ENCODE measurements around the gene CBX5.

Gene CBX5

DNA sequence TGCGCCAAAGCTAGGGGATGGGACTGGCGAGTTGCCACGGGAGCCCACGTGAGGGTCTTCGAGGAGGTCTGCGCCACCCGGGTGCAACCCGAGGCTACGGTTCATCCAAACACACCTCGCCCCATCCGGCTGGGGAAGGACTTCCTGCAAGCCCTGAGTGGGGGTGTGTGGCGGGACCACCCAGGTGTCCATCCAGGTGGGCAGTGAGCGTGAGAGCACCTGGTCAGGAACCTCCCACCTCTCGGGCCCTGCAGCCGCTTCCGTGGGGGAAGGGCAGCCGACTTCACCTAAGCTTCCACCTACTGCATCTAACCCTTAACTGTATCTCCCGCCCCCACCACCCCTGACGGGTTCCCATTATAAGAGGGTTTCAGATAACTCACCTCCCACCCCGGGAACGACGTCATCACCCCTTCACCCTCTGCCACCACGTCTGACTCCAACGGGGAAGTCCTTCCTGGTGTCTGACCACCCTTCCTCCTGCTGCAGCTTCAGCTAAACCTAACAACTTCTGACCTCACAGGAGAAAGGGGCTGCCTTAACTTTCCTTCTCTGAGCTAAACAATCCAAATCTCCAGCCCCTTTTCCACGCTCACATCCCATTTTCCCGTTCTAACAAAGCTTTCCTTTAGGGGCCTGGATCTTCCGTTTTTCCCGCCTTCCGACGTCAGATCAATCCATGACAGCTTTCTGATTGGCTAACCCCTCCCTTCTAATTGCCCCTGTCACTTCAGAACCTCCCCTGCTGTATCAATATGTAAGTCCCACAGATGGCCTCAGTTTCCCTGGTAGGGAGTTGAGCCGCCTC, 63.7 kb downstream of the CBX5 start:
- Histone ChIP-seq H4K20me1 (no peaks in the 10 kb centered on the region), H3K9ac (no peak overlapping the region), H3K27ac (no peak overlapping the region), H3K4me2 (peak overlapping the region; percentile 97), H3K27me3 (peaks cover 25% of the 10 kb centered on the region), H3K36me3 (no peaks in the 10 kb centered on the region), H3K4me3 (peak overlapping the region; percentile 57), H3K9me3 (no peaks in the 10 kb centered on the region), H3K4me1 (peaks cover 45% of the 10 kb centered on the region)
- TF ChIP-seq Cebpa-rat (IDR thresholded peaks at IDR 0.05): no peak

DNA sequence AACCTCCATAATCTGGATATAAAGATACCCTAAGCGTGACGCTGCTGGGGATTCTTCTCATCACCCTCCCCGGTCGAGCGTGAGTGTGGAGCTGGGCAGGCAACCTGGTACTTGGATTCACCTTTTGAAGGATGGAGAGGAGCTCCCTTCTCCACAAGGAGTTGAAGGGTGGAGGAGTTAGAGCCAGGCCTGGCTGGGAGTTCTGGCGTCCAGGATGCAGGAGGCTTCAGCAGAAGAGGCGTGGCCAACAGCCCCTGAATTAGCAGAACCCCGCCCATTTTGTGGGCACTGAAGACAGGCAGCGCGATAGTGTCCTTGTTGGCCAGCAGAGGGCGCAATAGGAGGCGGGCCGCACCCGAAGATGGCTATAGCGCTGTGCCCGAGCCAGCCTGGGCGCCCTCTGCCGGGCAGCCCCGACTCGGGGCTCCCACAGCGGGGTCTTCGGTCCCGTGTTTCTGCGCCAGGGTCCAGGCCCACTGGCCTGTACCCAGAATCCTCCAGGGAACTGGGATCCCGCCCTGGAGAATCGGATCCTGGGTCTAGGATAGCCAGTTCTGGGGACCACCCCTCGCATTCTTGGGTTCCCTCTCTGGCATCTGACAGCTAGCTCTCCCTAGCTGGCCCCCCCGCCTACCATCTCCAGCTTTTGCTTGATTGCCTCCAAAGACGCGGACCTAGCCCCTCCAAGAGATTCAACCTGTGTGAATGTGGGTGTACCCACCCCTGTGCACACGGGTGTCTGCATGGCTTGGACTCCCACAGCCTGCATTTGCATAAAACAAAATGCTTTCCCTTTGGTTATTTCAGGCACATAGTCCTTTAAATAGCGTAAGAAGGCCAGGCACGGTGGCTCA, 65.1 kb downstream of the CBX5 start:
- H3K27ac ChIP-seq: no peak overlapping the region
- H3K36me3 ChIP-seq: no peaks in the 10 kb centered on the region
- H3K4me1 ChIP-seq: peaks cover 41% of the 10 kb centered on the region
- peaks cover 25% of the 10 kb centered on the region for H3K27me3 ChIP-seq
- no peaks in the 10 kb centered on the region for H4K20me1 ChIP-seq
- H3K4me3 ChIP-seq: peak overlapping the region; percentile 7; the same call in 1 of the 2 replicates
- H3K4me2 ChIP-seq: peak overlapping the region; percentile 97
- no peak overlapping the region for H3K9ac ChIP-seq
- no peak for TF ChIP-seq Cebpa-rat (IDR thresholded peaks at IDR 0.05)
- no peaks in the 10 kb centered on the region for H3K9me3 ChIP-seq

DNA sequence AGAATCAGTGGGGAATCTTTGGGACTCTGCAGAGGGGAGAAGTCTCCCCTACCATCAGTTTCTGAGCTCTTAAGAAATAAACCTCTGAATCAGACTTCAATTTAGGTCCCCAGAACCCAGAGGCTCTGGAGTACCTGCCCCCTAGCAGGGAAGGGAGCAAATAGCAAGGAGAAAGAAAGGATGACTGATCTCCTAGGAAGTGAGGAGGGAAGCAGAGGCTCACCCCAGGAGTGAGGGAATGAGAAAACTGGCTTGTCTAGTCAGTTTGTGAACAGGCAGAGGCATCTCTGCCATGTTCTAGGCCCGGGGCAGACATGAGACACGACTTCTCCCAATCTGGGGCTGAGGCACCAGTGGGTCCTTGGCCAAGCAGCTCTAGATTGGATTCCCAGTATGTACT, 66.8 kb downstream of the CBX5 start:
- Histone ChIP-seq H3K4me3 (no peak overlapping the region), H3K27ac (no peak overlapping the region), H4K20me1 (no peaks in the 10 kb centered on the region), H3K27me3 (peaks cover 29% of the 10 kb centered on the region), H3K4me1 (peaks cover 38% of the 10 kb centered on the region), H3K4me2 (no peak overlapping the region), H3K36me3 (no peaks in the 10 kb centered on the region), H3K9ac (no peak overlapping the region), H3K9me3 (no peaks in the 10 kb centered on the region)
- no peak for TF ChIP-seq Cebpa-rat (IDR thresholded peaks at IDR 0.05)

DNA sequence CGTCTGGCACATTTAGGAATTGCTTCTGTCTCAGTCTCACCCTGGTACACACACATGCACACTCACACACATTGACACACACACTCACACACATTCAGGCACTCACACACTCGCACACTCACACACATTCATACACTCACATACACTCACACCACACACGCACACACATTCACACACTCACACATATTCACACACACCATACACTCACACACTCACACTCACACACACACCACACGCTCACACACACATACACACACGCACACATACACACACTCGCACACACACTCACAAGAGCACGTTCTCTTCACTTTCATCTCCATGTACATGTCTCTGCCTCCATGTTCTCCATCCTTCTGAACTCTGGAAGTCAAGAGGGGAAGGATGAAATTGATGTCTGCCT, 68.0 kb downstream of the CBX5 start:
- TF ChIP-seq Cebpa-rat (IDR thresholded peaks at IDR 0.05): no peak
- Histone ChIP-seq H3K27ac (no peak overlapping the region), H3K9ac (no peak overlapping the region), H4K20me1 (peaks cover 8% of the 10 kb centered on the region; the same call in 1 of the 2 replicates), H3K9me3 (no peaks in the 10 kb centered on the region), H3K4me1 (peaks cover 26% of the 10 kb centered on the region), H3K36me3 (no peaks in the 10 kb centered on the region), H3K4me3 (no peak overlapping the region), H3K4me2 (no peak overlapping the region), H3K27me3 (peaks cover 38% of the 10 kb centered on the region)

DNA sequence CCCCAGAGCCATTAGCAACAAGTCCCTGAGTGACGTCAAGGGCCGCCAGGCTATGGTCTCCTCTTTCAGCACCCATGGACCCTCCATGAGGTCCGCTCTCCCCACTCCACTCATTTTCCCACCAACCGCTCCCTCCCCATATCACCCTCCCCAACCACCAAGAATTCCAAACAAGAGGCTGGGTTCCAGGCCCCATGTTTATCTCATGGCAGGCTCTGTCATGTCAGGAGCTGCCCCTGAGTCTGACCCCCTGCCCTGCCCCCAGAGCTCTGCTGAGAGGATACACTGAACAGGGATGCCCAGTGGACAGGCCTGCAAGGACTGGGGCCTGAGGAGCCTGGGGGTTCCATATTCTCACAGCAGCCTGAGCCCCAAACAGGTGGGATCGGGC, 69.5 kb downstream of the CBX5 start:
- TF ChIP-seq Cebpa-rat (IDR thresholded peaks at IDR 0.05): no peak

DNA sequence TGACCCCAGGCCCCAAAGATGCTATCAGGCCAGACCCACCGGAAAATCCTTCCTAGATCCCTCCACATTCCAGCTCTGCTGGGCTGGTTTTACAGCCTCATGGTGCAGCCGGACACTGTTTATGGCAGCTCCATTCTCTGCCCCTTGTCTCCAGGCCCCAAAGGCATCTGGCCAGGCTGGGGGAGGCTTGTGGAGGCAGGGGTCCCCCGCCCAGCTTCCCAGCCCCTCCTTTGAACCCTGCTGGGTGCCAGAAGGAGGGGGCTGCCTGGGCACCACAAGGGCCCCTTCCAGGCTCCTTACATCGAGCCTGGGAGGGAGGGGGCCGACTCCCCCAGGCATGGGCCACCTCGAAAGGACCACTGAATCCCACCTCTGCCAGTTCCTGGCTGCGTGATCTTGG, 71.3 kb downstream of the CBX5 start:
- TF ChIP-seq Cebpa-rat (IDR thresholded peaks at IDR 0.05): no peak
- Histone ChIP-seq H4K20me1 (peaks cover 30% of the 10 kb centered on the region; the same call in 1 of the 2 replicates), H3K4me3 (no peak overlapping the region), H3K27me3 (peaks cover 55% of the 10 kb centered on the region), H3K27ac (no peak overlapping the region), H3K4me2 (no peak overlapping the region), H3K36me3 (no peaks in the 10 kb centered on the region), H3K9me3 (no peaks in the 10 kb centered on the region), H3K4me1 (no peaks in the 10 kb centered on the region), H3K9ac (no peak overlapping the region)

More for the DNA sequence above, 69.5 kb downstream of the CBX5 start:
- H3K9ac ChIP-seq: no peak overlapping the region
- H3K9me3 ChIP-seq: no peaks in the 10 kb centered on the region
- H4K20me1 ChIP-seq: peaks cover 23% of the 10 kb centered on the region; the same call in 1 of the 2 replicates
- peaks cover 11% of the 10 kb centered on the region for H3K4me1 ChIP-seq
- H3K36me3 ChIP-seq: no peaks in the 10 kb centered on the region
- H3K27ac ChIP-seq: no peak overlapping the region
- H3K27me3 ChIP-seq: peaks cover 40% of the 10 kb centered on the region
- H3K4me3 ChIP-seq: no peak overlapping the region
- no peak overlapping the region for H3K4me2 ChIP-seq

DNA sequence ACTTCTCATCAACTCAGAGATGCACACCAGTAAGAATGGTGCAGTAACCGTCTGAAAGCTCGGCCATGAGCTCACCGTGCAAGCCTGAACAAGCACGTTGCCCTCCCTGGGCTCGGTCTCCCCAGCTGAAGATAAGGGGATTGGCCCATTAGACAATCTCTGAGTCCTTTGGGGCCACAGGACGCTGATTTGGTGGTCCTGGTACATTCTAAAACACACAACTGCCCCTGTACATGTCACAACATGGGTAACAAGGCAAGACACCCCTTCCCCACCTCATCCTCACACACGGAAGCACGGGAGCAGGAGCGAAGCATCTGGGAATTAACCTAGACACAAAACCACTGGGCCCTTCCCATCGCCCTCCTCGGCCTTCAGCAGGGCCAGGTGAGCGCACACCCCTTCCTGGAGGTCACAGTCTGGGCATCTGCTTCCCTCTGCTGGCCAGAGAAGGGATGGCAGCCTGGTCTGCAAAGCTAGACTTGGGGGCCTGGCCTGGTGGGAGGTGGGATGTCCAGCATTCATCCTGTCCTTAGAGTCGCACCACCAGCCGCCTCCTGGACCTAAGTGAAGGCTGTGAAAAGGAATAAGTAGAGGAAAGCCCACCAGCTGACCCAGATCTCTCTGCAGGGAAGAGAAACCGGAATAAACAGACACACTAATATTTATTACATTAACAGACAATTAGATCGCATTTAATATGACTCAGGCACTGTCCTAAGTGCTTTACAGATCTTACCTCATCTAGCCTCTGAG, 72.2 kb downstream of the CBX5 start:
- H3K36me3 ChIP-seq: no peaks in the 10 kb centered on the region
- H3K9ac ChIP-seq: no peak overlapping the region
- H3K9me3 ChIP-seq: no peaks in the 10 kb centered on the region
- TF ChIP-seq Cebpa-rat (IDR thresholded peaks at IDR 0.05): no peak
- no peaks in the 10 kb centered on the region for H3K4me1 ChIP-seq
- no peak overlapping the region for H3K4me2 ChIP-seq
- H3K27ac ChIP-seq: no peak overlapping the region
- H4K20me1 ChIP-seq: peaks cover 30% of the 10 kb centered on the region; the same call in 1 of the 2 replicates
- no peak overlapping the region for H3K4me3 ChIP-seq
- peaks cover 55% of the 10 kb centered on the region for H3K27me3 ChIP-seq

DNA sequence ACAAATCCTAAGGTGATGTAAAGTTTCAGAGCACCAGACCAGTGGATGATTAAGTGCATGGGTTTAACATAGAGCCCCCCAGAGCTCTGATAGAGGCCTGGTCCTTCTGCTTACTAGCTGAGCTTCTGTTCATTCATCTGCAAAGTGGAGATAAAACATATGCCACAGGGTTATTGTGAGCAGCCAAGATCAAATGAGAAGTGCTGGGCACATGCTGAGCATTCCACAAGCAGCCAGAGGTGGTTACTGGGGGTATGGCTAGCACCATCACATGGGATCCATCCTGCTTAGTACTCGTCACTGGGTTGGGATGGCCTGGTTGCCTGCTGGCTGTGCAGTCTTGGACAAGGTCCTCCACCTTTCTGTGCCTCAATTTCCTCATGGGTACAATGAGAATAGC, 73.1 kb downstream of the CBX5 start:
- H3K27ac ChIP-seq: no peak overlapping the region
- TF ChIP-seq Cebpa-rat (IDR thresholded peaks at IDR 0.05): no peak
- no peaks in the 10 kb centered on the region for H3K9me3 ChIP-seq
- no peak overlapping the region for H3K4me2 ChIP-seq
- H3K4me1 ChIP-seq: no peaks in the 10 kb centered on the region
- H3K36me3 ChIP-seq: no peaks in the 10 kb centered on the region
- H4K20me1 ChIP-seq: peaks cover 30% of the 10 kb centered on the region; the same call in 1 of the 2 replicates
- H3K9ac ChIP-seq: no peak overlapping the region
- H3K27me3 ChIP-seq: peaks cover 55% of the 10 kb centered on the region
- no peak overlapping the region for H3K4me3 ChIP-seq

DNA sequence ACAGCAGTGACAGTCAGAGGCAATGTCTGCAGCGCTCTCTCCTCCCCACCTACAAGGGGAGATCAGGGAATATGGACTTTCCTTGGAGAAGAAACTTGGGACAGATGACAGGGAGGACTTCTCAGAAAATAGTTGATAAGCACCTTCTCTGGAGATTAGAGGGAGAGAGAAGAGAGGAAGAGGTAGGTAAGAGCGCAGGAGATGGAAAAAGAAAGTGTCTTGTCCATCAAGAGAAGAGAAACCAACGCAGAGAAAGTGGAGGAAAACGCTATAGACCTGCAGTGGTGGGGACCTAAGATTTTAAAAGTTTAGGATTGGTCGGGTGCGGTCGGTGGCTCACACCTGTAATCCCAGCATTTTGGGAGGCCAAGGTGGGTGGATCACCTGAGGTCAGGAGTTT, 75.6 kb downstream of the CBX5 start:
- Histone ChIP-seq H3K36me3 (no peaks in the 10 kb centered on the region), H3K4me3 (no peak overlapping the region), H3K9ac (no peak overlapping the region), H4K20me1 (peaks cover 35% of the 10 kb centered on the region; the same call in 1 of the 2 replicates), H3K9me3 (no peaks in the 10 kb centered on the region), H3K4me1 (no peaks in the 10 kb centered on the region), H3K27me3 (peaks cover 75% of the 10 kb centered on the region), H3K4me2 (no peak overlapping the region), H3K27ac (no peak overlapping the region)
- no peak for TF ChIP-seq Cebpa-rat (IDR thresholded peaks at IDR 0.05)
